Retina (tissue), 1 donor: Measurements from ENCODE around the gene PLK3.
"Not testable (repeated sequence)": the region's sequence is repeated elsewhere in the genome, so short reads cannot be mapped to it uniquely, and the experiment has no call there.

Experiments used
- DNase-seq: peaks from one replicate; pipeline ENCODE4 v3.0.0-alpha.2; 2016

The PLK3 gene

DNA sequence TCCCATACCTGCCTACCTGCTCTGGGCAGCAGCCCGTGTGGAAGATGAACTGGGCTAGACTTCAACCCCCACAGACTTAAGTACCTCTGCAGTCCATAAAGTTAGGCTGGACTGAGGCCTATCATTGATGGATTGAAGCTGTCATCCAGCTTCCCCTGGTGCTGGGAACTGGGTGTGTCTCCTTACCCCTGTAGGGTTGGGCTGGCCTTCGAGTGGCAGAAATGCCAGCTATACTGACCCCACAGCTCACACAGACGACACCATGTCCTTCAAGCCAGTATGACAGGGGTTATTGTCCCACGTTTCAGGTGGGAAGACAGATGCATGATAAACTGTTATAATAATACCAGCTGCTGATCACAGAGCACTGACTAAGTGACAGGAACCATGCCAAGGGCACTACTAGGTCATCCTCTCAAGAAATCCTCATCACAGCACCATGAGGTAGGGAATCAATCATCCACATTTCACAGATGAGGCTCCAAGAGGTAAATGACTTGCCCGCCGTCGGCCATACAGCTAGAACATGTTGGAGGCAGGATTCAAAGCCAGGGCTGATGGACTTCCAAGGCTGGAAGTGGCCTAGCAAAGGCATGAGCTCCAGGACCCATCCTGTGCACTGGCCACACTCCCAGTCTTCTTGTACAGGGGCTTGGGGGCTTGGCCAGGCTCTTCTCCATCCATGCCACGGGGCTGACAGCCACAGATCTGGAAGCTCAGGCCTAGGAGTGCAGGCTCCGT lies 11.9 kb upstream of the PLK3 start, which contains the start of gene BEST4:
Gene BEST4, minus strand, starts transcription at position 51 of the 741 bp plus-strand sequence. CDS start 465 bp downstream, outside the sequence.
- no peak for DNase-seq

DNA sequence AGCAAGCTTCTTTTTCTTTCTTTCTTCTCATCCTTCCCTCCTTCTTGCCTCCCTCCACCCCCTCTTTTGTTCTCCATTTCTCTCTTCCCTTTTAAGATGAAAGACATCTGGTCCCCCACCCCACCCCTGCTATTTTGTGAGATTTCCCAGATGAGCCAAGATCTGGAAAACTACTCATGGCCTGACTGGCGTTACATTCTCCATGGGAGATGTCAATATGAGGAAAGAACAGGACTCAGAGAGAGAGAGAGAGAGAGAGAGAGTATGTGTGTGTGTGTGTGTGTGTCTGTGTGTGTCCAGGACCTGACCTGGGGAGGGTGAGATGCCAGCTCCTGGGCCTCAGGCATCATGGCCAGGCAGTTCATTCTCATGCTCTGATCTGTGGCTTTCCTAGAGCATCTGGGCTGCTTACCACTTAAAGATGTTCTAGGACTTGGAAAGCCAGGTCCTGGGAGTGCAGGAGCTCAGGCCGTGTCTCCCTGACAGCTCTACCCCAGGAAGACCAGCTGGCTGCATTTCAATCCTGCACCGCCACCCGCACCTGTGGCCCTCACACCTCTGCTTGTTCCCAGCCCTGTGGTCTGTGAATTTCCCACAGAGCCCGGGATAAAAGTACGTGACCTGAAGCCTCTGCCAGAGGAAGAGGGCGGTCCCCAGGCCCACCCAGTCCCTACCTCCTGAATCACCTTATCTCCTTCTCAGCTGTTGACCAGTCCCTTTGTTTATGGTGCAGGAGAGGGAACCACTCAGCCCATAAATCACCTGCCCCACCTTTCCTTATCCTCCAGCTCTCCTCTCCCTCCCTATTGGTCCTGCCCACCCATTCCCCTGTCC lies 9.0 kb upstream of the PLK3 start:
- no peak for DNase-seq

DNA sequence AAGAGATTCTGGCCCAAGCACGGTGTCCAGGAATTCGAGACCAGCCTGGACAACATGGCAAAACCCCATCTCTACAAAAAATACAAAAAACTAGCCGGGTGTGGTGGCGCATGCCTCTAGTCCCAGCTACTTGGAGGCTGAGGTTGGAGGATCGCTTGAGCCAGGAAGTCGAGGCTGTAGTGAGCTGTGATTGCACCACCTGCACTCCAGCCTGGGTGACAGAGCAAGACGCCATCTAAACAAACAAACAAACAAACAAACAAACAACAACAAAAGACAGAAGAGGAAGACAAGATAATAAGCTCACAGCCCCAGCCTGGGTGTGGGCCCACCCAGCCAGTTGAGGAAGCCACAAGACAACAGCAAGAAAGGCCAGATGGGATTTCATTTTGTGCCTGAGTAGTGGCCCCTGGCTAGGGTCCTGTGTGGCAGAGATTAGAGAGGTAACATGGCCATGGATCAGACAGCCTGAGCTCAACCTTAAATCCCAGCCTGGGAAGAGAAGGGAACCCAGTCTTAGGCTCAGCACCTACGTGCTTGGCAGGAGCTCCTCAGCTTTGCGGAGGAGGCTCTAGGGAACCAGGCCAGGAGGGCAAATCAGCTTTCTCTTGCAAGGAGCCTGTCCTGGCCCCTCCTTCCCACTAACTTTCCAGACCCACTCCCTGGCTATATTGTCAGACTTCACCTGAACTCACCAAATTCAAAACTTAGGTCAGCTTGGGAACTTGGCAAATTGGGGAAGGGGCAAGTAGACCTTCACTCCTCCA lies 7.3 kb upstream of the PLK3 start:
- no peak for DNase-seq

DNA sequence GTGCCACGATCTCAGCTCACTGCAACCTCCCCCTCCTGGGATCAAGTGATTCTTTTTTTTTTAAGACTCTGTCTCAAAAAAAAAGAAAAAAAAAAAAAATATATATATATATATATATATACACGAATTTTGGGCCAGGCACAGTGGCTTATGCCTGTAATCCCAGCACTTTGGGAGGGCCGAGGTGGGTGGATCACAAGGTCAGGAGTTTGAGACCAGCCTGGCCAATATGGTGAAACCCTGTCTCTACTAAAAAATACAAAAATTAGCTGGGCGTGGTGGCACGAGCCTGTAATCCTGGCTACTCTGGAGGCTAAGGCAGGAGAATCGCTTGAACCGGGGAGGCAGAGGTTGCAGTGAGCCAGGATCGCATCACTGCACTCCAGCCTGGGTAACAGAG lies 2.3 kb upstream of the PLK3 start:
- not testable (repeated sequence) for DNase-seq

DNA sequence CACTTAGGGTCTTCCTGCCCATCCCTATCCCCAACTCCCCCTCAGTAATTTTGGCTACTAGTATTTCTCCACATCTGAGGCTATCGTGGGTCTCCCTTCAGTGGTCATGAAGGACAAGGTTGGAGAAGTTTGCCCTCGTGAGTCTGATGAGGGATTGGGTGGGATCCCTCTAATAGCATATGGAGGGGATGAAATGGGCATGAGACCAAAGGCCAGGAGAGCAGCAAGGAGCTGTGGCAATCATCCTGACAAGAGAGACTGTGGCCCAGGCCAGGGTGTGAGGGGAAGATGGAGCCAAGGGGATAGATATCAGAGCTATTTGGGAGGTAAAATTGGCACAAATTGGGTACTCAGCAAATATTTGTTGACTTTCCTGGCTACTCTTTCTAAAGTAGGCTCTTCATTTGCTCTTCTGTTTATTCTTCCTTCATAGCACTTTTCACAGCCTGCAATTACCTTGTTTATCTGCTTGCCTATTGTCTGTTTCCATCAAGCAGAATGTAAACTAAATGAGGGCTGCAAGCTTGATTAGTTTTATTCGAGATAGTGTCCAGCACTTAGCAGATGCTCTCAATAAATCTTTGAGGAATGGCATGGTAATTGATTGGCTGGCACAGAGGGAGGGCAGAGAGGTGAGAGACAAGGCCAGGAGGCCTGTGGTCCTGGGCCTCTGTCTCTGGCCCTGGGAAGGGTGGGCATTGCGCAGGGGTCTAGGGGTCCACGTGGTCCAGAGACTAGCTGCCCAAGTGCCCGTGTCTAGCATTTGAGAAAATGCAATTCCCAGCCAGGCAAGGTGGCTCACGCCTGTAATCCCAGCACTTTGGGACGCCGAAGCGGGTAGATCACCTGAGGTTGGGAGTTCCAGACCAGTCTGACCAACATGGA lies 1.5 kb upstream of the PLK3 start:
- no peak for DNase-seq

DNA sequence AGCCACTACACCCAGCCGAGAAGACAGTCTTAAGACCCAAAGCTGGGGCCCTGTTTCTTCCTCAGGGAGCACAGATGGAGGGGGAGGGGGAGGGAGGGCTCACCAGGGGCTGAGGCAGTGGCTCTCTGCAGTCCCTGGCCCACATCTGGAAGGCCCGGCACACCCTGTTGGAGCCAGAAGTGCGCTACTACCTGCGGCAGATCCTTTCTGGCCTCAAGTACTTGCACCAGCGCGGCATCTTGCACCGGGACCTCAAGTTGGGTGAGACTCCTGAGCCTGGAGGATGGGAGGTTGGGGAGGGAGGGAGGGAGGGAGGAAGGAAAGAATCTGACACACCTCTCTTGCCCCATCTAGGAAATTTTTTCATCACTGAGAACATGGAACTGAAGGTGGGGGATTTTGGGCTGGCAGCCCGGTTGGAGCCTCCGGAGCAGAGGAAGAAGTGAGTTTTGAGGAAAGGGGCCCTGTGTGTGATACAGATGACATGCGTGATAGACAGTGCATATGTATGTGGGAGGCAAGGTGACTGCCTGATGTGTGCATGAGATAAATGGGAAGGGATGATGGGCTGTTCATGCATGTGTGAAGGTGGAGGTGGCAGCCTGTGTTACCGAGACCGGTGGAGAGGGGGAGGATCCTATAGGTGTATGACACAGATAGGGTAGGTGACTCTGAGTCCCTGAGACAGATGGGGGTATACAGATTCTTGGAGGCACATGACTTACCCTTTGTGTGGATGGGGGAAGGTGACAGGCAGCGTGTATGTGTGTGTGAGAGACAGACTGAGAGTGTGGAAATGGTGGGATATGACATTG lies 1.5 kb downstream of the PLK3 start:
- no peak for DNase-seq

DNA sequence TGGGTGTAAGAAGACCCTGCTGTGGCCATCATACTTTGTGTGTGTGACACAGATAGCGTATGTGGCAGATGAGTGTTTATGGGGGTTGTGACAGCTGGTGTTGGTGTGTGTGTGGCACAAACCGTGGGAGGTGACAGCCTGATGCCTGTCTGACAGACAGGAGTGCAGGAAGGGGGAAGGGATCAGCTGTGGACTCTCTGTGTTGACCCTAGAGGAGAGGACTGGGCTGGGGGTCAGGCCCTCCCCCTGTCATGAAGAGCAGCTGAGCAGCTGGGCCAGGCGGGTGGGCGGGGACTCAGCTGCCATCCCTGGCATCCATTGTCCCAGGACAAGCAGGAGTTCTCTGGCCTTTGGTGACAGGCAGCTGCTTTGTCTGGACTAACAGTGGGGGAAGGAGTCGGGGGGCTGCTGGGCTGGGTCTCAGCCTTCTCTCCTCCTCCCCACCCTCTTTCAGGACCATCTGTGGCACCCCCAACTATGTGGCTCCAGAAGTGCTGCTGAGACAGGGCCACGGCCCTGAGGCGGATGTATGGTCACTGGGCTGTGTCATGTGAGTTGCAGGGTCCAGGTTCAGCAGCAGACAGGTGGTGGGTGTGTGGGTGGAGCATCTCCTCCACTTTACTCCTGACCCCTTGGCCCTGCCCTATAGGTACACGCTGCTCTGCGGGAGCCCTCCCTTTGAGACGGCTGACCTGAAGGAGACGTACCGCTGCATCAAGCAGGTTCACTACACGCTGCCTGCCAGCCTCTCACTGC lies 2.3 kb downstream of the PLK3 start:
- DNase-seq, result peak; percentile 80

DNA sequence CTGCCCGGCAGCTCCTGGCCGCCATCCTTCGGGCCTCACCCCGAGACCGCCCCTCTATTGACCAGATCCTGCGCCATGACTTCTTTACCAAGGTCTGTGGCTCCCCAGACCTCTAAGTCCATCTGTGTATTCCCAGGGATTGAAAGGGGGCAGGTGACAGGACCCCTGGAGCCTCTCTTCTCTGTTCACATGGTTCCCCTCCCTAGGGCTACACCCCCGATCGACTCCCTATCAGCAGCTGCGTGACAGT lies 2.8 kb downstream of the PLK3 start:
- no peak for DNase-seq

DNA sequence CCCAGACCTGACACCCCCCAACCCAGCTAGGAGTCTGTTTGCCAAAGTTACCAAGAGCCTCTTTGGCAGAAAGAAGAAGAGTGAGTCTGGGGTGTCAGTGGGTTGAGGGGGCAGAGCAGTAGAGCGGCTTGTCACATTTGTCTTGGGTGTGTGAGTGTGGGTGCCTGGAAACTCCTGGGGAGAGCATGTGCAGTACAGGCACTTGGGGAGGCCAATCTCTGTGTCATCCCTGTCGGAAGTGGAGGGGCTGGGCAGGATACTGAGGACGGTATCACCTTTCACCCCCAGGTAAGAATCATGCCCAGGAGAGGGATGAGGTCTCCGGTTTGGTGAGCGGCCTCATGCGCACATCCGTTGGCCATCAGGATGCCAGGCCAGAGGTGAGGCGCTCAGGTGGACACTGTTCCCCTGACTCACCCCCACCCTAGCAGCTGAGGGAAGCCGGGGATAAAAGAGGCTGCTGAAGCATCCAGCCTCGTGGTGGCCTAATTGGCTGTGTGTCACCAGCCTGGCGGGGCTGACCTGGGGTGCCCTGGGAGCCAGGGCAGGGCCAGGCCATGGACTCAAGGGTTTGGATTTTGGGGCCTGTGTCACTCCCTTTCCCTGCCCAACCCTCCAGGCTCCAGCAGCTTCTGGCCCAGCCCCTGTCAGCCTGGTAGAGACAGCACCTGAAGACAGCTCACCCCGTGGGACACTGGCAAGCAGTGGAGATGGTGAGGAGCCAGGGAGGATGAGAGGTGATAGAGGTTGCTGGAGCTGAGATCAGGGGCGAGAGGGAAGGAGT lies 3.3 kb downstream of the PLK3 start:
- DNase-seq, result no peak

DNA sequence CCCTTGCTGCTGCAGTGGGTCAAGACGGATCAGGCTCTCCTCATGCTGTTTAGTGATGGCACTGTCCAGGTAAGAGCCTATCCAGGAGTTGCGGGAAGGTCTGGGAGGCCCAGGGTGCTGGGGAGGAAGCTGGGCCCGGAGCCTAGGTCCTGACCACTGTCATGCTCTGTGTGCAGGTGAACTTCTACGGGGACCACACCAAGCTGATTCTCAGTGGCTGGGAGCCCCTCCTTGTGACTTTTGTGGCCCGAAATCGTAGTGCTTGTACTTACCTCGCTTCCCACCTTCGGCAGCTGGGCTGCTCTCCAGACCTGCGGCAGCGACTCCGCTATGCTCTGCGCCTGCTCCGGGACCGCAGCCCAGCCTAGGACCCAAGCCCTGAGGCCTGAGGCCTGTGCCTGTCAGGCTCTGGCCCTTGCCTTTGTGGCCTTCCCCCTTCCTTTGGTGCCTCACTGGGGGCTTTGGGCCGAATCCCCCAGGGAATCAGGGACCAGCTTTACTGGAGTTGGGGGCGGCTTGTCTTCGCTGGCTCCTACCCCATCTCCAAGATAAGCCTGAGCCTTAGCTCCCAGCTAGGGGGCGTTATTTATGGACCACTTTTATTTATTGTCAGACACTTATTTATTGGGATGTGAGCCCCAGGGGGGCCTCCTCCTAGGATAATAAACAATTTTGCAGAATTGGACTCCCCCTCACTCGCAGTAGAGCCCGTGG lies 5.3 kb downstream of the PLK3 start:
- no peak for DNase-seq

DNA sequence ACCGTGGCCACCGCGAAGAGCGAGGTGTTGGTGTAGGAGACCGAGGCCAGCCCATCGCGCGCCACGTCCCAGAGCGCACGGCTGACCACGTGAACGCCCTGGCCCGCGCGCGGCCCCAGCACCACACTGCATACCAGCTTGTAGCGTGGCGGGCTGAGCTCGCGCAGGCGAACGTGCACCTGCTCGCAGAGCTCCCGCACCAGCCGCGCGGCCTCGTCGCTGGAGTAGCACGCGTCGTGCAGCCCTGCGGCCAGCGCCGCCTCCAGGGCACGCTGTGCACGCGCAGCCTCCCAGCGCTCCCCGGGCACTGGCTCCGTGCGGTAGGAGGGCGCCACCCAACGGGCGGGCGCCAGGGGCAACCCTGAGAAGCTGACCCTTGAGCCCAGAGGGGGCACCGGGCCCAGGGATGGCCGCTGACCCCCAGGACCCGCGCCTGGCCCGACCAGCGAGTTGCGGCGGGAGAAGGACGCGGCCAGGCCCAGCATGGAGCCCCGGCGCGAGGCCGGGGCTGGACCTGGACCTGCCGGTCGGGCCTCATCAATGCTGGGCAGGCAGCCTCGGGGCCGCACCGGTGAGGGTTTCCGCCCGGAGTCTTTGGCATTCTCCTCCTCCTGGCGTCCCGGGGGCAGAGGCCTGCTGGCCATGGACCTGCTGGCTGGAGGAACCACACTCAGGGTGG lies 6.0 kb downstream of the PLK3 start:
- no peak for DNase-seq

DNA sequence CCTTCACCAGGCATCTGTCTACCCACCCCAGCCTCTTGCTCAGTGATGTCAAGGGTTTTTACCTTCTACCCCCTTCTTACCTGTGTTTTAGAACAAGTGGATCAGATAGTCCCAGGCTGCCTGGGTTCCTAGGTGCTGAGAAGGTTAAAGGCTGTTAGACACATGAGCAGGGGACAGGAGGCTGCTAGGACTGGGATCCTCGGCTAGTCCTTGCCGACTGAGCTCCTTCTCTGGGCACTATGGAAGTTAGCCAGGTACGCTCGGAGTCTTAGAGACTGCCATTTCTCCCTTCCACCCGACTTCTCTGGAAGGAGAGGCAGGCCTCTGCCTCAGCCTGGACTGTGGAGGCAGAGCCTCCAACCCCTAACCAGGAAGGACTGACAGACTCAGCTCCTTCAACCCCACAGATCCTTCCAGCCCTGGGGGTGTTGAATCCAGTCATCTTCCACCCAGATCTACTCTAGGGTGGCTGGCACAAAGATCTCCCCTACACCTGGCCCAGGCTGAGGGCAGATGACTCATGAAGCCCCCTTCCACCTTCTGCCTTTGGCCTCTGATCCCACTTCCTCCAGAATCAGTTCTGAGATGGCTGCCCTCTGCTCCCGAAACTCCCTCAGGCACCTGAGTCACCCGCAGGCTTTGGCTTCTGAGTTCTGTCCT lies 6.7 kb downstream of the PLK3 start, which contains the start of gene DYNLT4:
Gene DYNLT4, minus strand, starts transcription at position 648 of the 660 bp plus-strand sequence. CDS start 683 bp downstream, outside the sequence.
- no peak for DNase-seq

DNA sequence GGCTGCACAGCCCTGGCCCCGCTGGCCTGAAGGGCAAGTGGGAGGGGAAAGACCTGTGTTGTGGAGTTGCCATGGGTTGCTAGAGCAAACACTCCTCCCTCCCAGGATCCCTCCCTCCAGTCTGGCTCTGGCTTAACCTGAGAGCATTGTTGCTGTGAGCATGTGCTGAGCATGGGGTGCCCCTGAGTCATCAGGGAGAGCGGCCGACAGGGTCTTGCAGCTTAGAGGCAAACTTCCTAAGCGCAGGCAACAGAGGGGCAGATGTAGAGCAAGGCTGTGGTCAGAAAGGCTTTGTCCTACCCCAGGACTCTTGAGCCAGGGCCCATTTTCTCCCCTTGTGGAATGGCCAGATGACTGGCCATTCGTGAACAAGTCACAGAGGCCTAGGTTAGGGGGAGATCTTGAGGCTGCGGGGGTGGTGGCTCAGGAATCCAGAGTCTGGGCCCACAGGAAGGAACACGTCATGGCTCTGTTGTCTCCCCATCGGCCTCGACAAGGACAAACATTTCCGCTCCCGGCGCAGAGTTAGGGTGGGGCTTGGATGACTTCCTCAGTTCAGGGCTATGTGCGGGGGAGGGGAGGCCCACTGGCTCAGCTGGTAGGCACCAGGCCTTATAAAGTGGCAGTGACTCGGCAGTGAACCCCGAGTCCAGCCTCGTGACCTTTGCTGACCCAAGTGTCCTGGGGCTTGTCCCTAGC lies 7.3 kb downstream of the PLK3 start:
- peak; percentile 59 for DNase-seq

DNA sequence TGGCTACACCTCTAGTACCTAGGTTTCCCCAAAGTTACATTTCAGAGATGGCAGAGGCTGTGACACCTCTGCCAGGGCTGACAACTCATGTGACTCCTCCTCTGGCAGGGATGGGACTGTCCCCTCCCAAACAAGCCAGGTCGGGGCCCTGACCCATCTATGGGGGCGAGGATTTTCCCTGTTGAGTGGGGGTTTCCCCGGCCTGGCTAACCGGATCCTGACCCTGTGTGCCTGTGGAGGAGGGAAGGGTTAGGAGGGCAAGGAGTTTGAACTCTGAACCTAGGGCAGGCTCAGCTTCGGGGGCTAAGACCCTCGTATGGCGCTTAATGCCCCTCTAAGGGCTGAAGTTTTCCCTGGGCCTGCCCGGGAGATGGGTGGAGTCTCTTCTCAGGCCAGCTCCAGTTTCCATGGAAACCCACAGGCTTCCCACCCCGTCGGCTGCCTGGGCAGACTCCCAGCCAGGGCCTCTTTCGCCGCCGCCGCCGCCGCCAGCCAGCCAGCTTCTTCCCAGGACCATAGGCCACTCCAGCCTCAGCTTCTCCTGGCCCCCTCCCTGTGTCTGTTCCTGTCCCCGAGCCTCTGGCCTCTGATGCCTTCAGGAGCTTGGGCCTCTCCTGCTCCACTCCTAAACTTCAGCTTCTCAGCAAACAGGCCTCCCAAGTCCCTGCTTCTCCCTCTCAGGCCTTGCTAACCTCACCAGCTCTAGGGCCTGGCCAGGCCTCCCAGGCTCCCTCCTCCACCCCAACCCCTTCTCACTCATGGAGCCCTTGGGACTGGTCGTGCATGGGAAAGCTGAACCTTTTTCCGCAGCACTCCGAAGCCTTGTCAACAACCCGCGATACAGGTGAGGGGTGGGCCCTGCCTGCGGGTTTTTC lies 8.1 kb downstream of the PLK3 start, which contains the start of gene BTBD19:
Gene BTBD19, plus strand, starts transcription at position 461 of the 875 bp plus-strand sequence. Its CDS starts 298 bp downstream, at position 759.
- DNase-seq, result peak; percentile 87

DNA sequence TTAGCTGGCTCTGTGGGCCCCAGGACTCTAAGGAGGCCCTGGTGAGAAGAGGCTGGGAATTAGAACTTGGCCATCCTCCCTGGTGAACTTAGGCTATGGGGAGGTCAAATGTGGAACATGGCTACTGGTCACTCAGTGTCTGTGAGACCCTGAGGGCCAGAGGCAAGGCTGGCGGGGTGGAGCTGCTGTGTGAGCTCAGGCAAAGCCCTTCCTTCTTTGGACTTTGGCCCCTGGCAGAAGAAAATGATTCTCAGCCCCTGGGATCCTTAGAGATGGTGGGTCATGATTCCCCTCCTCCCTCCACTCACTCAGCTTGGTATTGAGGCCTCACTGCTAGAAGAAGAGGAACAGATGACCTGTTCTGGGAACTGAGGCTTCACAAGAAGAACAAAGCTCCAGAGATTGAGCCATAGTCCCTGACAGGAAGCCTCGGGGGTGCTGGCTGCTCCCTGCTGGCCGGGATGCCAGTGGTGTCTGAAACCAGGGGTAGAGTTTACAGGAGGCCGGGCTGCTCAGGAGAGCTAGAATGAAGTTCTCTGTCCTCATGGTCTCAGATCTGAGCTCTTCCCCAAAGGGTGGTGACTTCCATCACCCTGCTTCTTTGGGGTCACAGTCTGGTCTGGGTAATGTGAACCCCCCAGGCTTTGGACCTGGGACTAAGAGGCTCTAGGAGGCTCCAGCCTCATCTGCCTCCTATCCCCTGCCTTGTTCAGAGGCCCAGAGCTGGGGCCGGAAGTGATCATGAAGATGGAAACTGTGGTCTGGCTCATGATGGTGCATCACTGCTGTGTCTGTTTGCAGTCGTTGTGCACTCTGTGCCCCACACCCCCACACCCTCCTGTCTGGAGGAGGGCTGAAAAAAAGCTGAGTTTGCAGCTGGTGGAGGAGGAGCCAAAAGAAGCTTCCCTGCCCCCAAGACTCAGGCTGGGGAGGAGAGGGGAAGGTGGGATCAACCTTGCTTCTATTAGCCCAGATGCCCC lies 9.1 kb downstream of the PLK3 start:
- no peak for DNase-seq
